ENCODE results near the gene SV2A.
"Not testable (repeated sequence)": the region's sequence is repeated elsewhere in the genome, so short reads cannot be mapped to it uniquely, and the experiment has no call there.

The SV2A gene

DNA sequence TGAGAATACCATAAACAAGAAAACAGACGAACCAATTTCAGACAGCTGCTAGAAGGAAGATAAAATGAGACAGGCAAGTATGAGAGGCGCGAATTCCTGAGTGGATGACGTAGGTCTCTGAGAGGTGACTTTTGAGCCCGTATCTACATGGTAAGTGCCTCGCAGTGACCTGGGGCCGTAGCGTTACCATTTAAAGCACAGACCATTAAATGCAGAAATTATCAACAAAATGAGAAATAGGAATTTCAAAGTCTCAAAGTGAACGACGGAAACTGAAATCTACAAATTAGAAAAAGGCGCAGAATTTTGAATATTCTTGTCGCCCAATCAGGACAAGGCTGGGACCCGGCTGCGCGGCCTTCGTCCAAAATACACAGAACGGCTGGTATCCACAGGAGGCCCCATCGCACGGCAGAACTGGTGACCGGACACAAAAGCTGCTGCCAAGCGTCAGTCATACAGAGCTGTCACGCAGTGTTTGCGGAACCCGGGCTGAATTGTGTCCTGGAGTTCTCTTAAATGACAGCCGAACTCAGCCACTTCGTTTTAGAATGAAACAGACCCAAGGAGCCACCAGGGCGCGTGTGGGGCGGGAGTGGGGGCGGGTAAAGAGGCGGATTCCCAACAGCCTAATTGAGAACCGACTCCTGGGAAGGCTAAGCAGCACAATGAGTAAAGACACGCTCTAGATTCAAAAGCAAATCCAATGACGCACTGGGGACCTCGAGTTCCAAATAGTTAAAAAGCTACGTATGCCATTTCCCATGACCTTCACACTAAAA lies 32.1 kb downstream of the SV2A start:
- TF ChIP-seq, protein P1, sequence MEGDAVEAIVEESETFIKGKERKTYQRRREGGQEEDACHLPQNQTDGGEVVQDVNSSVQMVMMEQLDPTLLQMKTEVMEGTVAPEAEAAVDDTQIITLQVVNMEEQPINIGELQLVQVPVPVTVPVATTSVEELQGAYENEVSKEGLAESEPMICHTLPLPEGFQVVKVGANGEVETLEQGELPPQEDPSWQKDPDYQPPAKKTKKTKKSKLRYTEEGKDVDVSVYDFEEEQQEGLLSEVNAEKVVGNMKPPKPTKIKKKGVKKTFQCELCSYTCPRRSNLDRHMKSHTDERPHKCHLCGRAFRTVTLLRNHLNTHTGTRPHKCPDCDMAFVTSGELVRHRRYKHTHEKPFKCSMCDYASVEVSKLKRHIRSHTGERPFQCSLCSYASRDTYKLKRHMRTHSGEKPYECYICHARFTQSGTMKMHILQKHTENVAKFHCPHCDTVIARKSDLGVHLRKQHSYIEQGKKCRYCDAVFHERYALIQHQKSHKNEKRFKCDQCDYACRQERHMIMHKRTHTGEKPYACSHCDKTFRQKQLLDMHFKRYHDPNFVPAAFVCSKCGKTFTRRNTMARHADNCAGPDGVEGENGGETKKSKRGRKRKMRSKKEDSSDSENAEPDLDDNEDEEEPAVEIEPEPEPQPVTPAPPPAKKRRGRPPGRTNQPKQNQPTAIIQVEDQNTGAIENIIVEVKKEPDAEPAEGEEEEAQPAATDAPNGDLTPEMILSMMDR (conservative IDR thresholded peaks at IDR 0.05): 0 out of 2 replicates have a peak, but pooled peaks have one; percentile 9
- H3K27ac ChIP-seq: peak overlapping the region; percentile 90

DNA sequence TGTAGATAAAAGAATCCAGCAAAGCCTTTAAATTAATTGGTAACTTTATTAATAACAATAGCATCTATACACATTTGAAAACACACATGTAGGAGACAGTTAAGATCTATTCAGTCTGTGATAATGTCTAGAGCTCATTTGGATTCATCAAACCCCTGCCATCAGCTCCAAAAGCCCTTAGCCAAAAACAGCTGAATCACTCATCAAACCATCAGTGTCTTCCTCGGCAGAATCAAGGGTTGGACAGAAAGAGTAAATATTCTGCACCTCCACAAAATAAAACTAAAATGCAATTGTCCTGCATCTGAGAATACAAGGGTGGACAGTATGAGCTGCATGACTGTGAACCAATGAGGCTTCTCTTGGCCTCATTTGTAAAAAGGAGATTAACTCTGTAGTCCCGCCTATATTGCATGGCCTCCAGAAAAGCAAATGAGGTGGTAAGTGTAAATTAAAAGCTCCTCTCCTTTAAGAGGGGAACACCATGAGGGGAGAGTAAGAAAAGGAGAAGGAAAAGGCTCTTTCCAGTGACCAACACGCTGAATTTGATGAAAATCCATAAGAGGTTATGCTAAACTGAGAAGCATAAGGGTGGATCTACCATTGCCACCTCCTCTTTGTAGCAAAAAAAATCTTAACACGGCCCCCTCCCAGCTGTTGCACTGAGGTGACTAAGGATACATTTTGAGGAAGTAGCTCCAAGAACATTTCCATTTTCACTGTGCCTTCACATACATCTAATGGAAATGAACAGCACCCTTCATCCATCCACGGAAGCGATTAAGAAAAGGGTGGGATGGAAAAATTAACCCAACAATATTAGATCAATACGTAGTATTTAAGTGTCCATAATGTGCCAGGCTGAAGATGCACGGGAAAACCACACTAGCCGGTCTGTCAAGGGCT lies 33.0 kb downstream of the SV2A start:
- peak overlapping the region; percentile 90 for H3K27ac ChIP-seq
- TF ChIP-seq, protein P1 (conservative IDR thresholded peaks at IDR 0.05): no peak

DNA sequence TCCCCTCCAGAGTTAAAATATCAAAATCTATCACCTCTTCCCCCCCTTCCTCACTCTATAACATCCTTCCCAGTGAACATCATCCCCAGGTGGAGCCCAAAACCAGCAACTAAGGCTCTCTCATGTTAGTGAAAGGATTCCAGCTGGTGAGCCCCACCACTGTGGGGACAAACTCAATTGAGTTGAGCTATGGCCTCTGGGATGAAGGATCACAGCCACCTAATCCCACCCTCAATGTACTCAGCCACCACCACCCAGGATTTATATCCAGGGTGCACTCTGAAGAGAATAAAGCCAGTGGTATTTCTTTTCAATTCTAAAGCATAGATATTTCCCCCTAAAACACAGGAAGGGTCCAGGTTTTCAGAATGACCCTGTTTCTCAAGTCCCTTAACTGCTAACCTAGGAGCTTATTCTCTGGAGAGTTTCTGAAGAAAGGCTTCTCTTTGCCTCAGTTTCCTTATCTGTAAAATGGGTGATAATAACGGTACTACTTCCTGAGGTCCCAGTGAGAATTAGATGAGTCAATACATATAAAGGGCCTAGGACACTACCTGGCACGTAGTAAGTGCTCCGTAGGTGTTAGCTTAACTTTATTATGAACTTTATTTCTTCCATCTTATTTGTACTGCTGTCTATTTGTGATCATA lies 33.9 kb downstream of the SV2A start:
- H3K27ac ChIP-seq: peak overlapping the region; percentile 90; the same call in 1 of the 2 replicates

DNA sequence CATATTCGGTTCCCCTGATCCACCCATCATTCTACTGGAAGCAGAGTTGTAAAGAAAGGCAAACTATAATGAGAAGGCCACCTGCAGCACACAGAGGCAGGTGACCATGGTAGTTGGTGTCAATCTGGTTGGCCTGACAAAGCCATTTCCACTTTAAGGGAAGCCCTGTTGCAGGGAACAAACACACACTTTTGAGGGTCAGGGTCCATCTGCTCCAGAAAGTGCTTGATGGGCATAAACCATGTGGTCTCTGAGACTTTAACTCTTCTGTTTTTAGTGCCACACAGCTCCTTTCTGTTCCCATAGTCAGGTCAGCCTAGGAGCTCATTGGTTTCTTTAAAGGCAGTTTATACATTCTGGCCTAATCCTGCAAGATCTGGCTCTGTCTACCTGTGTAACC lies 35.8 kb downstream of the SV2A start:
- TF ChIP-seq, protein P1 (conservative IDR thresholded peaks at IDR 0.05): no peak
- H3K27ac ChIP-seq: no peak overlapping the region

More for the DNA sequence above, 33.9 kb downstream of the SV2A start:
- TF ChIP-seq, protein P1 (conservative IDR thresholded peaks at IDR 0.05): no peak

DNA sequence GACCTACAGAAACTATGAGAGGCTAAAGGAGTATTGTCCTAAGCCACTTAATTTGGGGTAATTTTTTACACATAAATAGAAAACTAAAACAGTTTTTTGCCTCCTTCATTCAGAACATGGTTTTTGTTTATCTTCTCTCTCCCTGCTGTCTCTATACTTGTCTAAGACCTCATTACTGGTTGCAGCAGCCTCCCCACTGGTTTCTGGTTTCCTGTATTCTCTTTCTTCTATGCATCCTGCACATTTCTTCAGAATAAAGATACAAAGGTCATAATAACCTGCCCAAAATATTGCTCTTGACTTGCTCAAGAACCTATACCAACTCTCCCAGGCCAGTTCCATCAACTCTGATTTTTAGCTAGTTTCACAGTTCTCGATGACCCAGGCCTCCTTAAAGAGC lies 38.1 kb downstream of the SV2A start:
- TF ChIP-seq, protein P1 (conservative IDR thresholded peaks at IDR 0.05): no peak
- no peak overlapping the region for H3K27ac ChIP-seq

DNA sequence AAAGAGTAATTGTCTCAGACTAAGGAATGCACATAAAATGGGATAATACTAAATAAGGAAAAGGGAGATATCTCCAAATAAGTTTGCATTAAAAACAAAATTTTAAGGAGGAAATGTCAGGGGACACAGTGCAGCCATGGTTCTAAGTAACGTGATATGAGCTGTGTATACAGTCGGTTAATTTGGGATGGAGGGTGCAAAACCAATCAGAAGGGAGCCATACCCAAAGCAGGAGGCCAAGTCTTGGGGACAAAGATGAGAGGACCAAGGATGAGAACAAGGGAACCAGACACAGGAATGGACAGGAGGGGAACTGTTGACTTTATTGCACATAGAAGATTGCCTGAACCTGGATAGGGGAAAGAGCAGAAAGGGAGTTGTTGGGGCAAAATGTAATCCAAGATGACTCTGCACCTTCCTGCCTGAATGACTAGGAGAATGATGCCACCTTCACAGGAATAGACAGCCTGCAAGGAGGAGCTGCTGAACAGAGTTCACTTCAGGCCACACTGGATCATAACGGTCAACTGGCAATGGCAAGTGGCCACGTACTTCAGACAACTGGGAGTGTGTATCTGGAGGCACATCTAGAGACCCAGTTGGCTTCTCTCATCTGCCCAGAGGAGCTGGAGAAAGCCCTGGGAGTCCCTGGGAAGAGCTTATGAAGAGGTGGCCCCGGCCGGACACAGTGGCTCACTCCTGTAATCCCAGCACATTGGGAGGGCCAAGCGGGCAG lies 40.3 kb downstream of the SV2A start:
- TF ChIP-seq, protein P1 (conservative IDR thresholded peaks at IDR 0.05): no peak
- H3K27ac ChIP-seq: no peak overlapping the region

DNA sequence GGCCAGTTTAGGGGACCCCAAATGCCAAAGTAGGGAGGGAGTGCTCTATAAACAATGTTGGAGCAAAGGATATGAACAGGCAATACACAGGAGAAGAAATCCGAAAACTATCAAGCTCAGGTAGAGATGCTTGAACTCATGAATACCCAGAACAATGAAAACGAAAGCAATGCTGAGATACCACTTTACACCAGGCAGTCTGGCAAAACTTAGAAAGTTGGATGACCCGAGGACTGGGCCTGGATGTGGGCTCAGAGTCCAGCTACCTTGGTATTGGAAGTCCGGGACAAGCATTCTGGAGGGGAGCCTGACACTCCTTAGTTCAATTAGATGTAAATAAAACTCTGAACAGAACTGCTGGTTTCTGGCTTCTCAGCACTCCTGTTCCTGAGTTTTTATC lies 44.6 kb downstream of the SV2A start:
- H3K27ac ChIP-seq: not testable (repeated sequence)

DNA sequence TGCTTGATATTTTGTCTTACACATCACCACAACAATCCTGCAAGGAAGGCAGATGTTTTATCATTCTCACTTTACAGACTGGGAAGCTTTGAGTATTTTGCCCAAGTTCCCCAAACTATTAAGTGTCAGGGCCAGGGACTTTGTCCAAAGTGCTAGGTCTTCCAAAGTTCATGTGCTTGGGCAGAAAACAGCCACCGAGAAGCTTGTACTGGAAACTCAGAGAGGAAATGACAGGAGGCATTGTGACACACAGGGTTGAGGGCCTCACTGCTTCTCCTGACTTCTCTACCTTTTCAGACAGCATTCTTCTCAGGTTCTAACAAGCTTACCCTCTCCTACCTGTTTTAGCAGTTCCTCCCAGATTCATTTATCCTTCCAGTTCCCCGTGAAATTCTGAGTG lies 50.8 kb downstream of the SV2A start:
- H3K27ac ChIP-seq: not testable (repeated sequence)

DNA sequence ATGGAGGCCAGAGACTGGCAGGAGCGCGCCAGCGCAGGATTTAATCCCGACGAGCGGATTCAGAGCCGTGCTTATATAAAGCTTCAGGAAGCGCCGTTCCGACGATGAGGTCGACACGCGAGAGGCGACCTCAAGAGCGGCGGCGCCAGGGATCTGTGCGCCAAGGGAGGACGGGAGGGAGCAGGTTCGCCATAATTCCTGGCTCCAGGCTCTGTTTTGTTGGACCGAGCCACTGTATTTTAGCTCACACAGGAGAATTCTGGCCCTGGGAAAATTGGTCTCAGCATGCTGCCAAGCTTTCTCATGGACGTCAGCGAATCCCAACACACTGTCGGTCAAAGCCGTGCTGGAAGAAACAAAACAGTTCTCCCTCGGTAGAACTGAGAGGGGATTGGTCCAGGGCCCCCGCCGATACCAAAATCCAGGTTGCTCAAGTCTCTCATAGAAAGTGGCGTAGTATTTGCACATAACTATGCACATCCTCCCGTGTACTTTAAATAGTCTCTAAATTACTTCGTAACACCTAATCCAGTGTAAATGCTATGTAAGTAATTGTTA lies 56.1 kb downstream of the SV2A start:
- H3K27ac ChIP-seq: not testable (repeated sequence)

DNA sequence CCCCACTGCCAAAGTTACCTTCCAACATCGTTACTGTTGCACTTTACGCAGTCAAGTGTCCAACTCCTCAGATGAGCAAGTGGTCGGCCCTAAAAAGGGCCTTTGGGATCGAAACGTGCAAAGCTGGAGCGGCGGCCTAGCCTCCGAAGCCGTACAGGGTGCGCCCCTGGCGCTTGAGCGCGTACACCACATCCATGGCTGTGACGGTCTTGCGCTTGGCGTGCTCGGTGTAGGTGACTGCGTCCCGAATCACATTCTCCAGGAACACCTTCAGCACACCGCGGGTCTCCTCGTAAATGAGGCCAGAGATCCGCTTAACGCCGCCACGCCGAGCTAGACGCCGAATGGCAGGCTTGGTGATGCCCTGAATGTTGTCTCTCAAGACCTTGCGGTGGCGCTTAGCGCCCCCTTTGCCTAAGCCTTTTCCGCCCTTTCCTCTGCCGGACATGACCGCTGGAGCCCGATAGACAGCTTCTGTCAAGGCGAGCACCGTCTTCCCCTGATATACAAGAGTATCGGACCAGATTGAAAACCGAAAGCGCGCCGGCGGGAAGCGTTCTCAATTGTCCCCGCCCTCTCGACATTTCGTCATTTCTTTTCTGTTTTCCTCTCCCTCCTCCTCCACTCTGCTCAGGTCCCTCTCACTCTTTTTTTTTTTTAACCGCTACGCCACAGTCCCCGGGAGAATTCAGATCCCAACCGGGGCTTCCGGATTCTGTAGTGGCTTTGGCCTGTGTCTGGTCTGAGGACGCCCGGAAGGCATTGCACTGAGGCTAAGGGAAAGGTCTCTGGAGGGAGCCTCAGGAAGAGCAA lies 56.8 kb downstream of the SV2A start:
- not testable (repeated sequence) for H3K27ac ChIP-seq

DNA sequence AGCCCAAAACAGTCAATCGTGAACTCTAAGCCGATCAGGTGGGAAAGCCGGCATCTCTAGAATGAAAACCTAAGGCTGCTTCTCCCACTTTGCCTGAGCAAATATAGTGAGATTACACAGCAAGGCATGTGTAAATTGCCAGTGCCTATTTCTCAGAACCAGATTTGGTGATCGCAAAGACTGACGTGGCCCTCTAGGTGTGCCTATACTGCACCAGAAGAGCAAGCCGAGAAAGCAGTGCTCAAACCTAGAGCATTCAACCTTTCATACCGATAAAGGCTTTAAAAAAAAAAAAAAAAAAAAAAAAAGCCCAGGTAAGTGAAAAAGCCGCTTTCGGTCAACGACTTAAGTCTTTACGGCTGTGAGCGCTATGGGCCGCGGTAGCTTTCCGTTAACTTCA lies 57.4 kb downstream of the SV2A start:
- H3K27ac ChIP-seq: not testable (repeated sequence)

Data from VCaP (cell line).